NCI-H187 (cell line): ENCODE measurements around the gene GPR139.

Experiments
- DNase-seq, 2 experiments: peaks; one replicate each; lab custom pipeline; 2025; lab: John Stamatoyannopoulos, UW

Gene GPR139

DNA sequence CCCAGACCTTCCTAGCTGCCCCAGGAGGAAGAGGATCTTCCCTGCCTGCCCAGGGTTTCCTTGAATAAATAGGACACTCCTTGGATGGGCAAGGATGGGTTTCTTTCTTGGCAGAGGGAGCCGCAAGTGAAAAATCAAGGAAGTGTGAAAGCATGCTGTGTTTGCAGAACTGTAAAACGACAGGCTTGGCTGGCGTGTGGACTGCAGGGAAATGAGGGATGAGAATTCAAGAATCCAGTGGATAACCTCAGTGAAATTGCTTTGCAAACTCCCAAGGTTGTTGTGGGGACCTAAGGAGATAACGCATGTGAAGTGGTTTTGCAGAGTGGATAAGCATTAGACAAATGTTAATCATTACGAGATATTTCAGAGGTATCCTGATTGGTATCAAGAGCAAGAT, 20.4 kb downstream of the GPR139 start:
- DNase-seq = no peak

DNA sequence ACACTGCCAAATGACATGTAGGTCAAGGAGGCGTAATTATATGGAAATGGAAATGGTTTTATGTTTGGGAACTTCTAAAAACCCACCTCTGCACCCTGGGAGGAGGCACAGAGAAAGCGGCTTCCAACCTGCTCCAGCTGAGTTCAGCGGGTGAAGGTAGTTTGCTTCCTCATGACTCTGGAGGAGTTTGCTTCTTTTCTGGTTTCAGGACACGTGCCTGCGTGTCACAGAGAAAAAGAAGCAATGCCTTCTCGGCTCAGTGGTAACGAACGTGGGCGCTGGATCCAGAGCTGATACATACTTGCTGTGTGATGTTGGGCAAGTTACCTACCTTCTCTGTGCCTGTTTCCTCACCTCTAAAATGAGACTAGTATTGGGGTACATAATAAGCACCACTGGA, 22.1 kb downstream of the GPR139 start:
- DNase-seq = no peak

DNA sequence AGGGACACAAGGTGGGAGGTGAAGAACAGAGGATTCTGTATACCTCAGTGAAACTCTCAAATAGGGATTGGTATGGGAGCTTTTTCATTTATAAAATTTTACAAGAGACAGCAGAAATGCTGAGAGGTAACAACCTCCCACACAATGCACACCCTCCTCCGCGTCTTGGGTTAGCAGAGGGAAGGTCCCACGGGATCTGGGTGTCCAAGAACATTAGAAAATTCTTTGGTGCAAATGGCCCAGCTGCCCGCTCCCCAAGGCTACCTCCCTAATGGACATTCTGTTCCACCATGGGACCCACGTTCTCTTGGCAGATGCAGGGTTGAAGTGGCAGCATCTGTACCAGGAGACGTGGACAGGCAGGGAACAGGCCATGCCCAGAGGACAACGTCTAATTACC, 22.5 kb downstream of the GPR139 start:
- no peak for DNase-seq

DNA sequence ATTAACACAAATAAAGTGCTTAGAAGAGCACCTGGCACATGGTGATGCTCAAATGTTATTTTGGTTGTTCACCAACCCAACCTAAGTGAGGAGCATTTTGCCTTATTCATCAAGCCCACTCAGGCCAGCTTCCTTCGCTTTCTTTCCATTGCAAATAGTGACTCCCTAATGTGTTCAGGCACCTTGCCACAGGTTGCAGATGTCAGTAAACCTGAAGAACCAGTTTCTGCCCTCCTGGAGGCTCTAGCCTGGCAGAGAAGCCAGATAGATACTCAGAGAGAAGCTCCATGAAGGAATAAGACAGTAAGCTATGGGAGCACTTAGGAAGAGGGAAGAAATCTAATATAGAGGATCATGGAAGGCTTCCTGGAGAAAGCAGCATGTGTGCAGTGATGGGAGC, 23.9 kb downstream of the GPR139 start:
- no peak for DNase-seq

DNA sequence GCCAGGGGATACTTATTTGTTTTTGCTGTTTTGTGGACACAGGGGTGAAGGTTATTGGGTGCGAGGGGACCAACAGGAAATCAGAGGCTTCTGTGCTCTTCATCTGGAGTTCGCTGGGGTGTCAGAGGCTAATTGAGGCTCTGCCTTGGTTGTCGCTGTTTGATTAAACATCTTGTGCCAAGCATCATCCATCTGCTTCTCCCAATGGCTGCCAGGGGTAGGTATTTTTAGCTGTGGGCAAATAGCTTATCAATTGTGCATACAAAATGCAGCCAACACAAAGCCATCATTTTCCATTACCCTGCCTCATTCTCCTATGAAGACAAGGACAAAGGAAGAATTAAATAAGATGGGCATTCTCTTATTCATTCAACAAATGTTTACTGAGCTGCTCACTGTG, 27.8 kb downstream of the GPR139 start:
- no peak for DNase-seq

DNA sequence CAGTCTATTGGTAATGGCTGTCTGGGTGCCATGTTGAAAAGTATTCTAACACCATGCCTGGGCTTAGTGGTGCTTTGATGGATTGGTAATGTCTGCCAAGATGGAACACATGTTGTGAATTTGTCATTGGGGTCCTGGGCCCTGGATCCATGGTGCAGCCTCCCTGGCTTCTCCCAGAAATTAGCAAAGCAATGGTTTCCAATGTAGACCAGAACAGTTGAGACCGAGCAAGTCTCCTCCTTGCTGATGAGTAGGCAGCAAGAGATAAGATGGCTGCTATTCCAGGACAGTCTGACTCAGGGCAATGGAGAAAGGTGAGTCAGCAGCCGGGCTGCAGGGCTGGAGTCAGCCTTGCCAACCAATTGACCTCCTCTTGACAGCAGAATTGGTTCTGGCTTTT, 30.8 kb downstream of the GPR139 start:
- no peak for DNase-seq

DNA sequence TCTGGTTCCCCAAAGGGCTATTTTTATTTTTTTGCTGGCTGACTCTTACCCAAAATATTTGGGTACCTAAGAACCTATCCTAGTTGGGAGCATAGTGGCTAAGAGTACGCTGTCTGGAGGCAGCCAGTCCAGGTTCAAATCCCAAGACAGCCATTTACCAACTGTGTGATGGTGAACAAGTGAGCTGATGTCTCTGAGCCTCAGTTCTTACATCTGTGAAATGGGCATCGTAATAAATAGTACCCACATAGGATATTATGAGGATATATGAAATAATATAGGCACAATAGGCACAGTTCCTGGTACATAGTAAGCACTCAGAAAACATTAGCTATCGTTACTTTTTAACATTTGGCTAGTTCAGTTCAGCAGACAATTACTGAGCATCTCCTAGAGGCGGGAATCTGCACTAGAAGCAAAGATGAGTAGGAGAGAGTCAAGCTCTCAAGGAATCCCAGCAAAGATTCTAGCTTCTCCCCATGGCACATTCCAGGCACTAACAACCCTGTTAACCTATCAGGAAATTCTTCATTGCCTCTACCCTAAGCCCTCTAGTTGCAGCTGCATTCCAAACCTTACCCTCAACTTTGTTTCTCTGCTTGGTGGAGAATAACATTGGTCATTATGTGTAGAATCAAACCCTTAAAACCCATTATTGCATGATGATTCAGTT, 31.6 kb downstream of the GPR139 start:
- DNase-seq = no peak

DNA sequence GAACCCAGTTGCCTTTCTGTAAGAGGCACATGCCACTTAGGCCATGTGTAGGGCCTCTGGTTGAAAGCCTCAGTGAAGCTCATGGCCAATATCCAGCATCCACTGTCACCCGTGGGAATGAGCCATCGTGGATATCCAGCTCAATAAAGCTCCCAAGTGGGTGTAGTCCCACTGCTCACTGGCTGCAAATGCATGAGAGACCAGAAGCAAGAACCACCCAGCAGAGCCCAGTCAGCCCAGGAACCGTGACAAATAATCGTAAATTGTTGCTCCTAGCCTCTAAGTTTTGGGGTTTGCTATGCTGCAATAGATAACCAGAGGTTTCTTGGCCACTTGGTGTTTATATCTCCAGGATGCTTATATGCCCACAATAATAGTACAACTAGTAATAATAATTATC, 33.7 kb downstream of the GPR139 start:
- DNase-seq = no peak

DNA sequence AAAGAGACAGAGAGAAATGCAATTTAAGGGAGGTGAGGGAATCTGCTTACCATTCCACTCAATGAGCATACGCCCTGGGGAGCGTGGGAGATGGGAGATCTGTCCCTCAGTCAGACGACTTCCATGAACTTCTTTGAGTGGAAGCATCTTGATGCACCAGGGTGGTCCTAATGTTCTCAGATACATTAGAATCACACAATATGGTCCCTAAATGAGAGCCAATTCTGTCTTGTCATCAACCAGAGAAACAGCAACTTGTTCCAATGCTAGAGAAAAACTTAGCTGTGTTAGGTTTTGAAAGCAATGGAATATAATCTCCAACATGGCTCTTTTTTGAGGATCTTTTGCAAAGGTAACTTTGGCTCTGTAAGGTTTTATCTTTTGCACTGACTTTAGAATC, 44.1 kb downstream of the GPR139 start:
- no peak for DNase-seq

DNA sequence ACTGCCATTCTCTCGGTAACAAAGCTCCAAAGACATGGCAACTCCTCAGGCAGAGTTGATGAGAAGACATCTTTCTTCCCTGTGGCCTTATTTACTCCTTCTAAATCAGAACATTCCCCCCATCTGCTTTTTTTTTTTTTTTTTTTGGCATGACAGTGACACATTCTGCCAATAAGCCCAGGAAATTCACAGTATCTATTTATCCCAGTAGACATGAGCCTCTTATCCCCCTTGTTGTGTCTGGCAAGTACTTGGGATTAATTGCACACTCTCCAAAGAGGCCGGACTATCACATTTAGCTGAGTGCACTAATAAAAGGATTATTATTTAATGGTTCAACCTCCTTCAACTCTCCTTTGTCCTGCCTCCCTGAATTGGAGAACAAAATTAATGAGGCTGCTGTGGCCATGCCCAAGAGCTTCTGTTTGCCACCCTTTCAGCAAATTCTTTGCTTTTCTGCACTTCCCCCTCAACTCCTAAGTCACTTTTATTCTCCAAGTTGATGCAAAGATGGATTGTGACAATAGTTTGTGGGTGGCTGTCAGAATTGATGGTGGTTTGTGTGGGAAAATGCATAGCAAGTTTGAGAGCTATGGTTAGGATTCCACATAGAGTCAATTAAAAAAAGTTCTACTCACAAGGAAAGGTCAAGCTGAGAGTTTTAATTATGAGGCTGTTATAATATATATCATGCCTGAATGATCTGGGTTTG, 47.2 kb downstream of the GPR139 start:
- DNase-seq = no peak

DNA sequence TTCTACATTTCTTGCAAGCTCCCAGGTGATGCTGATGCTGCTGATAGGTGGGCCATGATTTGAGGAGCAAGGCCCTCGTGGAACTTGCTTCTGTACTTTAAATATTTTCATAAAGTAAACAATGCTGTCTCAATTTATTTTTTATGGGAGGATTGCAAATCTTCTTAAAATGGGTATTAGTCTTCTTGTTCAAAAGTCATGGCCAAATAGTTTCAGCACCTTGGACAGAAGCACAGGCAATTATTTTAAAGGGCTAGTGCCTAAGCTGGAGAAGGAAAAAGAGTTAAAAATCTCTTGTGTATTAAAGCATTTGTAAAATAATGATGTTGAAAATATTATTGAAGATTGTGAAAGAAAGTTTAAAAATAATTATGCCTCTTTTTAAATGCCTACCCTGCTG, 50.5 kb downstream of the GPR139 start:
- DNase-seq = no peak

DNA sequence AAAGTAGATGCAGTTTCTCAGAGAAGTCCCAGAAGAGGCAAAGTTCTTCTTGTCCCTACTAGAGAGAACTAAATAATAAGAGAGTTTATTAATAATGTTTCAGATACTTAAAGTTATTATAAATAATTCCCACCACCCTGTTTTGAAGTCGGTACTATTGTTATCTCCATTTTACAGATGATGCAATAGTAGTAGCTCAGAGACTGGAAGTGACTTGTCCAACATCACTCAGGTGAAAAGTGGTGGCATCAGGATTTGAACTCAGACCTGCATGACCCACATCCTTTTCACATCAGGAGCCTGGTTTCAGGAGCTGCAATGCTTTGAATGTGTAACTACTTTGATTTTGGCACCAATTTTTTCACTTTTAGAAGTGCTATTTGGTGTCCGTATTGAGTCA, 52.7 kb downstream of the GPR139 start:
- no peak for DNase-seq

DNA sequence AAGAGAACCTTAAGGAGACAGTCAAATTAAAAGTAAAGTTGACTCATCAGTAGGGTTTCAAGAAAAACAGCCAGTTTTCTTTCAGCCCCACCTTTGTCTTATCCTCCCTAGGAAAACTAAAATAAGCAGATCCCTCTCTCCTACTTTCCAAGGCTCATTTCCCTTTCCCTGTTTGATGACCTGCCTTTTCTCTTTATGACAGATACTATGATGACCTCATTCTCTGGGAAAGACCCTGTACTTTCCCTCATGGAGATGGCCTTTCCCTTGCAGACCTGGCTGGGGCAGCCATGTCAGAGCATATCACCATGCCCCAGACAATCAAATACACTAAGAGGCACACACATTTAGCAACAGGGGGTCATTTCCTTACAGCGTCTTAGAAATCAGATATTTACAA, 53.6 kb downstream of the GPR139 start:
- no peak for DNase-seq

DNA sequence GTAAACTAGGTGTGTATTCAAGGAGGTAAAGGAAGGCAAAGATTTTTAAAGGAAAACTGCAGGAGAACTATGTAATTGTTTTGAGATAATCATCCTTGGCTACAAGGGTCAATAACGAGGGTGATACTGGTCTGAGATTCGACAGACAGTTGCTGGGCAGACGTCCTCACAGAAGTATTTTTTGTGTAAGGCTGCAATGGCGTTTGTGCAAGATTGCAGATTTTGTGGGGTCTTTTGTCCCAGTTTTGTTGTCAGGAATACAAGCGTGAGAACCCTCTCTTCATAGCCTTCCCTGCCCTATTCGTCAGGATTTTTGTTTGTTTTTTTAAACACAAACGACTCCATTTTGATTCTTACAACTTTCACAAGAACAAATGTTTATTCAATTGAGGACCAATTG, 57.5 kb downstream of the GPR139 start:
- DNase-seq = no peak

DNA sequence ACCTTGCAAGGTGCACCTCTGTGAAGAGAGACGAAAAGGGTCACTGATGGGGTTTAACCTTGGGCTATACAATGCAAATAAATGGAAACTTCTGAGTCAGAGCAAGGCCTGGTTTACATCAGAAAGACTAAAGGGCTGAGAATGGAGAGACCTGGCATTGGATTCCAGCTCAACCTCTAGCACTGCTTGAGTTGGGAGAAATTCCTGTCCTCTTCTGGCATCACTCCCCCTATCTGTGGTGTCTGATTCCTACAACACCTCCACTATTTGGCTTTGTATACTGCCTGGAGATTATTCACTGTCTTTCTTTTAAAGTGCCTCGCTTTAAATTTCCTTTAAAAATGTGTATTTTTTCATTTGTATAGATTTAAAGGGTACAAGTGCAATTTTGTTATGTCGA, 68.8 kb downstream of the GPR139 start:
- no peak for DNase-seq

DNA sequence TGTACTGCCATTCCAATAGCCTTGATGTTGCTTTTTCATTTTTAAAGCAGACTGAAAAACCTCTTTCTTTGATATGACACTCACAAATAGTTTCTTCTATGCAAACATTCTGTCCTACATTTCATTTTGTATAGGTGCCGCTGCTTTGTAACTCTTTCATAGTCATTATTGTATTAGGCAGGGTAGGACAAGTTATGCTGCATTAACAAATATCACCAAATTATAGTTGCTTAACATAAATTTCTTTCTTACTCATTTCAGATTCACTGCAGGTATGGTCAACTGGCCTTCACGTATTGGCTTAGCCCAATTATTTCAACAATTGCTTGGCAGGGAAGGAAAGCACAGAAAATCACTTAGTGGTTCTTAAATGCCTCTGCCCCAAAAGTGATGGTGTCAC, 70.8 kb downstream of the GPR139 start:
- DNase-seq = no peak

DNA sequence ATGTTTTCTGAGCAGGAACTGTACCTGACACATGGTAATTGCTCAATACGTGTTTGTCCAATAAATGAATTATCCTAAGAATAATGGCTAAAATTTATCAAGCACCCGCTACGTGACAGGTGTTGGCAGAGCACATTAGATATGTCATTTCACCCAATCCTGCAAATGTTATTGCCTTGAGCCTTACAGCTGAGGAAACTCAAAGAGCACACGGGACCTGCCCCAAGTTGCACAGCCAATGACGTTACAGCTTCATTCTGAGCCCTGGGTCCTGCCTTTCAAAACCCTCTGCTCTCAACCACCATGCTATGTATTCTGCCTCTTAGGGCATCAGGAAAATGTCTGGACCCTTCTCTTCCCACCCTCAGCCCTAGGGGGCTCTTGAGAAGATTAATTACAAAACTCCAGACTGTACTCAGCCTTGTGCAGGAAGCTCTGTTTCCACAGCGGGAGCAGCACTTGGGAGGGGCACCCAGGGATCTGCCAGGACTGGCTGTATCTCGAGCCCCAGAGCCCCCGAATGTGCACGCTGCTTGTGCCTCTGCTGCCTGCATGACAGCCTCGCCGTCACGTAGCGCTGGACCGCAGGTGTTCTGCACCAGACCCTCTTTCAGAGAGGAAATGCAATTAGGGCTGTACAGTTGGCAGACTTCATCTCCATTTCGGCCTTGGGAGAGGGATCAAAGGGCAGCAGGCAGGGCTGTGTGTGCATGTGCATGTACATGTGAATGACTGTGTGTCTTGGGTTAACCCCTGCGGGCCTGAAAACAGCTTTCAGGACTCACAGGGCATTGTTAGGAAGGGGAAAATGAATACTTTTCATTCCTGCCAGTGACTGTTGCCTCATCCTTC, 71.6 kb downstream of the GPR139 start:
- DNase-seq = no peak

DNA sequence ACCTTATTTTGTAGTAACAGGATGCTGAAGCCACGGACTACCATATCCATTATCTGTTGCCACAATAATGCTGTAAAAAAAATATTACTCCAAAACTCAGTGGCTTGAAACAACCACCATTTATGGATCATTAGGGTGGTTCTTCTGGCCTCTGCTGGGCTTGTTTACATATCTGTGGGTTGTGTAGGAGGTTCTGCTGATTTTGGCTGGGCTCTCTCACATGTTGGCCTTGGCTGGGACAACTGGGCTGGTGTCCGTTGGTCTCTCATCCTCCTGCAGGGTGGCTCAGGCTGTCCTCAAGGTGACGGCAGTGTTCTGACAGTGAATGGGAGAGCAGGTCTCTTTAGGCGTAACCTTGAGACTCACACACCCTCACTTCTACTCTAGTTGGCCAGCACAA, 76.0 kb downstream of the GPR139 start:
- DNase-seq = no peak

DNA sequence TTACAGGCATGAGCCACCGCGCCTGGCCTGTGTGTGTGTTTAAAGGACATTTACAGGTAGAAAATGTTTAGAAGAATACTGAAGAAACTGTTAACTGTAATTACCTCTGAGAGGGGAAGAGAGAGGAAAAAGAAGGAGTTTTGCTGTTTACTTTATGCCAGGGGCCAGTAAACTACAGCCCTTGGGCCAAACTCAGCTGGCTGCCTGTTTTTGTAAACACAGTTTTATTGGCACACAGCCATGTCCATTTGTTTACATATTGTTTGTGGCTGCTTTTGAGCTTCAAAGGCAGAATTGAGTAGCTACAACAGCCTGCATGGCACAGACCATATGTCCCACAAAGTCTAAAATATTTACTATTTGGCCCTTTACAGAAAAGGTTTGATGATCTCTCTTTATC, 76.4 kb downstream of the GPR139 start:
- no peak for DNase-seq

DNA sequence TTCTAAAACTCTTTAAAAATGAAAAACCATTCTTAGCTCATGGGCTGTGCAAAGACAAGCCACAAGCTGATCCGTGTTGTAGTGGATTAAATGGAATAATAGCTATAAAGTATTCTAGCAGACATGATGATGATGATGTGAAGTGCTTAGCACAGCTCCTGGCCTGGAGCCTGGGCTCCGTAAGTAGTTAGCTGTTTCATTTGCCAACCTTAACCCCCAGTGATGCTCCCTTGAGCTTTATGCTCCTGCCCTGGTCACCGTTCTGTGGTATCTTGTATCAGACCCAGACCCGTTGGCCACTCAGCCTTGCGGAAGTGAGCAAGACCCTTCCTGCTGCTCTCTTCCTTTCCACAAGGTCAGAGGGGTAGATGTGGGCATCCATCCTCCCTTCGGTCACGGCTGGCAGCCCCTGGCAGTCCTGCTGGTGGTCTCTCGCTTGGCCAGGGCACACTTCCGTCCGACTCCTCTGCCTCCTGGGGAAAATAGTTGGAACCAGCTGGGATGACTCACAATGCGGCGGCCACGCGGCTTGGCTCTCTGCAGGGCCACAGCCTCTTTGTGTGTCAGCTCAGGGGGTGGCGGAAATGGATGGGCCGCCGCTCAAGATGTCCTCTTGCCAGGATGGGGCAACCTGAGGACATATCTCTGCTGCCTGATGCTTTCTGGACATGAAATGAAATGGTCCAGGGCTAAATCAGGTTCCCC, 79.1 kb downstream of the GPR139 start:
- DNase-seq = no peak

DNA sequence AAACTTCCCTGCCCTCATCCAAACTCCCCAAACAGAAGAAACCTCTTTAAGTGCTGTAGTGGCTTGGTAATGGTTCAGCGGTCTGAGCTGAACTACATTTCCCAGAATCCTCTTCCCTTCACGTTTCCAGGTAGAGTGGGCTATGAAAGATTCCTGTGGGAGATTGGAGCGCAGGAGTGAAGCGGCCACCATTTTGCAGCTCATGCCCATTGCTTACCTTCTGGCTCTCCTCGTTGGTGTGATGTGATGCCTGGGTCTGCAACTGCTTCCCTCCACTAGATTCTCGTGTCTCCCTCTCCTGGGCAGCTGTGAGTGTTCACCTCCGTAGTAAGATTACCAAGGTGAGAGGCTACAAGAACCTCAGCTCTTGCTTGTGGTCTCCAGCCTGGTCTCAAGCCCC, 82.1 kb downstream of the GPR139 start:
- no peak for DNase-seq

DNA sequence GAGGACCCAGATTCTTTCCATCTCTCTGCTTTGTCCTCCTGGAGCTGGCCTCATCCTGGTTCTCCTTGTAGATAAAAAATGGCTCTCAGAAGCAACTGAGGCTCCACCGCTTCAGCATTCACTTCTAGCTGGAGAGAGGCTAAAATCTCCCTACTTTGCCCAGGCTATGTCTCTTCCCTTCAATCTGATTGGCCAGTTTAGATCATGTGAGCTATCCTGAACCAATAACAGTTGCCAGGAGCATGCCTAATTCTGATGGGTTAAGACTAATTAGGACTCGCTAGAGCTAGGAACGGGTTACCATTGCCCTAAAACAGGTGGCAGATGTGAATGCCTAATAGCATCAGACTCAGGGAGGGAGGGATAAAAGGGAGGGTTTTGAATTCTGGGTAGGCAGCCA, 89.6 kb downstream of the GPR139 start:
- no peak for DNase-seq
